Epithelial cell of proximal tubule (primary cell): ENCODE measurements around the gene CARD19. TPM values are rescaled to one million over a fixed set of nuclear protein-coding genes. Genes with fewer than 3 reads are reported as not detected.

Source experiments
- DNase-seq: peaks from one replicate; pipeline ENCODE4 v3.0.0-alpha.2; 2011; ENCODE audit warnings: low read depth
- H3K4me3 ChIP-seq: 2 replicates; pipeline ENCODE4 v1.5.1; 2011; ENCODE audit warnings: low read depth, mild to moderate bottlenecking, low read length
- total RNA-seq: library from RNA; depleted of rRNA; stranded (reverse); fragments of >200 nt; gene quantifications from 2 replicates; pipeline ENCODE4 v1.2.3, GENCODE V29; 2015
- TF ChIP-seq, protein P1 (sequence below): conservative IDR thresholded peaks from 2 replicates; pipeline ENCODE4 v1.5.1; 2012; ENCODE audit warnings: low read depth, mild to moderate bottlenecking, low read length

The CARD19 gene
- total RNA-seq, 1 donor from 2014 or later, result 64.6 TPM

DNA sequence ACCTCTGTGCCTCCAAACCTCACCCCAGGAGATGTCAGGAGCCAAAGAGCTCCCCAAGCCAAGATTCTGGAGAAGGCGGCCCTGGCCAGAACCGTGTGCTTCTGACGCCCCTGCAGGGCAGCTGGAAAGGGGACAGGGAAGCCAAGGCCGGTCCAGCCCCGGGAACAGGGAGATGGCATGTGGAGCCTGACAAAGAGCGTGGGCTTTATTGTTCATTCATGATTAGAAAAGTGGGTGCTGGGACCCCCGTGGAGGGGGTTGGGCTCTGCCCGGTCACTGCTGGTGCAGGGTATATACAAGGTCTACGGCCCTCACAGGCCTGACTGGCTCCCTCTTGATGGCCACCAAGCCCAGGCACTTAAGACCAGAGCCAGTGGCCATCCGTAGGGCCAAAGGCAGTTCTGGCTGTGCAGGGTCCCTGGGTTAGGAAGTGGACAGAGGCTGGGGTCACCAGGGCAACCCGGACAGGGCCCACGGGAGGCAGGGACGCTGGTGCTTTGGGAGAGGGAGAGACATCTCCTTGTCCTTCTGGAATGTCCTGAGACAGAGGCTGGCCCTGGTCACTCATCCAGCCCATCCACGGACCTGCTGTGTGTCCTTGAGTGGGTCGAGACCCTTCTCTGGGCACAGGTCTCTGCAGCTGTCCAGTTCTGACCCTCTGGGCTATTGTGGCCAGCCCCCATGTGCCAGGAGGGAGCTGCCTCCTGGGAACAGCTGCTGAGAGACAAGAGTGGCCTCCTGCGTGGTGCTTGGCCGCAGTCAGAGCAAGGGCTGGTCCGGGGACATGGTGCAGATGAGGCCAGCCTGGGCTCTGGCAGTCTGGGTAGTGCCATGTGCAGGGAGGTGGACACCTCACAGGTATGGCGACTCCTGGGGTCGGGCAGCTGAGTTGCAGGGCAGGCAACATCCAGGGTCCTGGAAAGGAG lies 25.6 kb downstream of the CARD19 start:
- DNase-seq, result no peak
- TF ChIP-seq, protein P1, sequence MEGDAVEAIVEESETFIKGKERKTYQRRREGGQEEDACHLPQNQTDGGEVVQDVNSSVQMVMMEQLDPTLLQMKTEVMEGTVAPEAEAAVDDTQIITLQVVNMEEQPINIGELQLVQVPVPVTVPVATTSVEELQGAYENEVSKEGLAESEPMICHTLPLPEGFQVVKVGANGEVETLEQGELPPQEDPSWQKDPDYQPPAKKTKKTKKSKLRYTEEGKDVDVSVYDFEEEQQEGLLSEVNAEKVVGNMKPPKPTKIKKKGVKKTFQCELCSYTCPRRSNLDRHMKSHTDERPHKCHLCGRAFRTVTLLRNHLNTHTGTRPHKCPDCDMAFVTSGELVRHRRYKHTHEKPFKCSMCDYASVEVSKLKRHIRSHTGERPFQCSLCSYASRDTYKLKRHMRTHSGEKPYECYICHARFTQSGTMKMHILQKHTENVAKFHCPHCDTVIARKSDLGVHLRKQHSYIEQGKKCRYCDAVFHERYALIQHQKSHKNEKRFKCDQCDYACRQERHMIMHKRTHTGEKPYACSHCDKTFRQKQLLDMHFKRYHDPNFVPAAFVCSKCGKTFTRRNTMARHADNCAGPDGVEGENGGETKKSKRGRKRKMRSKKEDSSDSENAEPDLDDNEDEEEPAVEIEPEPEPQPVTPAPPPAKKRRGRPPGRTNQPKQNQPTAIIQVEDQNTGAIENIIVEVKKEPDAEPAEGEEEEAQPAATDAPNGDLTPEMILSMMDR, result no peak
- no peak overlapping the region for H3K4me3 ChIP-seq

DNA sequence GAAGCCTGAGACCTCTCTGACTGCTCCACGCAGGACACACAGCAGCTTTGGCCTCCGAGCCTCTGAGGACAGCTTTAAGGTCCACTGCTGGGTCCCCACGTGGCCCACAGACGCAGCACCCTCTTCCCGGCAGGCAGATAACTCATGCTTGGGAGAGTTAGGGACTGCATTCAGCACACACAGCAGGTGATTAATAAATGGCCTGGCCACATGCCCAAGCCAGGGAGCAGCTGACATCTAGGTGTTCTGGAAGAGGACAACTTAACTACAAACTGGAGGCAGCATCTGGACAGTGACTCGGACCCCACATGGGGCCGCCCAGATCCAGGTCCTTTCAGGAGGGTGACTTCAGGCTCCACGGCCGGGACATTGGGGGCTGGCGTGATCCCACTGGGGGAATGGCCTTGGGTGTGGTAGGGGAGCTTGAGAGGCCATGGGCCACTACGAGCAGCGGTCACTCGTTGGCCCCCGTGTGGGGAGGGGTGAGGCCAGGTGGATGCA lies 26.8 kb downstream of the CARD19 start:
- H3K4me3 ChIP-seq, result no peak overlapping the region
- TF ChIP-seq, protein P1, result no peak
- DNase-seq, result no peak

DNA sequence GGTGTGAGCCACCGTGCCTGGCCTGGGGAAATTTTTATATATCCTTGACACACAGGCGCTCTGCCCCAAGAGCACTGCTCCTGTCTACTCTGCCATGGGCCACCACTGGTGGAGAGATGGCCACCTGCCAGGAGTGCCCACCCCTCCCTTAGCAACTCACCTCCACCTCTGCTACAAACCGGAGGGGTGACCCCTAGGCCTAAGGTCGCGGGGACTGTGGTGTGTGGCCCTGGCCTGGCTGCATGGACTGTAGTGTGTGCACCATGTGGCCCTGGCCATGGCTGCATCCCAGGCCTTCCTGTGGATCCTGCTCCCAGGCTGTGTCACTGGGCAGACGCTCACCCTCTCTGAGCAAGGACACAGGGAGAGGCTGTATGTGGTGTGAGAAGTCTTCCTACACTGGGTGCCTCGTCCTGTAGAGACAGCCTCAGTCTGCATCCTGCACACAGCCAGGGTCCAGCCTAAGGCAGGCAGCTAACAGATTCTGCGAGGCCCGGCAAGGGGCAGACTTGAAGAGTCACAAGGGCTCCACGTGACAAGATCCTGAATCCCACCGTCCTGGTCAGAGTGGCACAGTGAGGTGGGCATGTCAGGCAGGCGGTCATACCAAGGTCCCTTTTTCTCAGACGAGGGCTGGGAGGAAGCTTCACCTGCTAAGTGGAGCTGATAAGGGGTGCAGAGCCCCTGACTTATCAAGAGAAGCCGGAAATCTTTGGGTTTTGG lies 27.7 kb downstream of the CARD19 start:
- TF ChIP-seq, protein P1, result no peak
- no peak overlapping the region for H3K4me3 ChIP-seq
- no peak for DNase-seq

DNA sequence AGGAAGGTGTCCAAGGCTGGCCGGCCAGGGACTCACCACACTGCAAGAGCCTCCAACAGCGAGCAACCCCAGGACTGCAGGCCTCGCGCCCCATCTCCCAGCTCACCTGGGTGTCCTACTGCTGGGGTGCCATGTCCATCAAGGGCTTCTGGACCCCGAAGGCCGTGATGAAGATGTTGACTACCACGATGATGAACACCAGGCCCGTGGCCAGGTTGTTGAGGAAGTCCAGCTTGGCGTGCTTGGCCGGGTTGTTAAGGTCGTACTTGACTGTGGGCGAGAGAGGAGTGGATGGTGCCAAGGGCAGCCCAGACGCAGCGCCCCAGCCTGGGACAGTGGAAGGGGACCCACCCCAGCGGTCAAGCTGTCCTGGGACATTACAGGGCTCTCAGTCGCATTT lies 28.8 kb downstream of the CARD19 start:
- DNase-seq, result no peak
- TF ChIP-seq, protein P1, result no peak
- no peak overlapping the region for H3K4me3 ChIP-seq

DNA sequence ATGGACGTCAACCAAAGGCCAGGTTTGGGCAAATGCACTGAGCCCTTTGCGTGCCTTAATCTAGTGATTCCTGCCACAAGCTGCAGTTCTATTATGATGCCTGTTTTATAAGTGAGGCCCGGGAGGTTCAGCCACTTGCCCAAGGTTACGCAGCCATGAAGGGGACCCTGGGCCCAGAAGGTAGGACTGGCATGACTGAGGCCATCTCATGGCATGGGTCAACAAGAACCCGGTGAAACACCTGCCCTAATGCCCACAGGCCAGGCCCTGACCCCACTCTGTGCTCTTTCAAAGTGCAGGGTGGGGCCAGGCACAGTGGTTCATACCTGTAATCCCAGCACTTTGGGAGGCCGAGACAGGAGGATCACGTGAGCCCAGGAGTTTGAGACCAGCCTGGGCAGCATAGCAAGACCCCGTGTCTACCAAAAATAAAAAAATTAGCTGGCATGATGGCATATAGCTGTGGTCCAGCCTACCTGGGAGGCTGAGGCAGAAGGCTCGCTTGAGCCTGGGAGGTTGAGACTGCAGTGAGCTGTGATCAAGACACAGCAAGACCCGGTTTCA lies 29.4 kb downstream of the CARD19 start:
- no peak overlapping the region for H3K4me3 ChIP-seq
- TF ChIP-seq, protein P1, result no peak
- no peak for DNase-seq

DNA sequence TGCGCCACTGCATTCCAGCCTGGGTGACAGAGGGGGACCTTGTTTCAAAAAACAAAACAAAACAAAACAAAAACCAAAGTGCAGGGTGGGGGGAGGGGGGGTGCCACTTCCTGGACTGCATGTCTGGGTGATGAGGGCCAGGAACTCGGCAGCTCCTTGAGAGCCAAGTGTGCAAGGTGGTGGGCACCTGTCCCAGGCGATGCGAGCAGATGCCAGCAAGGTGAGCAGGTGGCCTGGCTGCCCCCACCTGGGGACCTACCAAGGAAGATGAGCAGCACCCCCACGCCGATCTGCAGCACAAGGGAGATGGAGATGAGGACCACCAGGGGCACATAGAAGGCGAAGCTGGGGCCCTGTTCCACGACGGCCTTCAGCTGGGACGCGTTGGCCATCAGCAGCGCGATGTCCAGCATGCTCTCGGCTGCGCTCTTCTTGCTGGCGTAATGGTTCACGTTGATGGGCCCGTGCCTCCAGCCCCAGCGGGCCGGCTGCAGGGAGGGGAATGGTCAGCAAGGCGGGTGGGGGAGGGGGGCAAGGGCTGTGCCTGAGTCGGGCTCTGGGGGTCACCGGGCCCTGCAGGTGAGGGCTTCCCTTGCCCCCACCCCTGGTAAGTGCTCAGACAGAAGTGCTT lies 30.2 kb downstream of the CARD19 start:
- no peak overlapping the region for H3K4me3 ChIP-seq
- DNase-seq, result no peak
- TF ChIP-seq, protein P1, result no peak
